Testis (tissue), 3 donors: ENCODE results near the gene PTPN2. TPM values are rescaled to one million over a fixed set of nuclear protein-coding genes. Genes with fewer than 3 reads are reported as not detected.

Experiments used
- DNase-seq: peaks from one replicate; pipeline ENCODE4 v3.0.0-alpha.2; 2019
- H3K27ac ChIP-seq, 2 donors: fragments of 200-600 bp; sonication (generic); one replicate each; pipeline ENCODE4 v1.5.1; 2019
- H3K27me3 ChIP-seq: fragments of 200-600 bp; sonication (generic); one replicate; pipeline ENCODE4 v1.5.1; 2019
- H3K36me3 ChIP-seq: fragments of 200-600 bp; sonication (generic); one replicate; pipeline ENCODE4 v1.5.1; 2017; ENCODE audit warnings: low read depth; ENCODE audit errors: missing control alignments
- H3K4me1 ChIP-seq: fragments of 200-600 bp; sonication (generic); one replicate; pipeline ENCODE4 v1.5.1; 2019
- H3K4me3 ChIP-seq, 2 donors: fragments of 200-600 bp; sonication (generic); one replicate each; pipeline ENCODE4 v1.5.1; 2017 to 2019
- H3K9me3 ChIP-seq: fragments of 200-600 bp; sonication (generic); one replicate; pipeline ENCODE4 v1.5.1; 2017
- POLR2A ChIP-seq: fragments of 450-650 bp; IDR thresholded peaks from one replicate; pipeline ENCODE4 v1.6.1; 2017; ENCODE audit warnings: antibody characterized with exemption, mild to moderate bottlenecking, moderate library complexity
- WGBS, 2 donors: methylation state at CpG; one replicate each; pipeline ENCODE4 v1.1.5; 2018; 5-methylcytosine and 5-hydroxymethylcytosine counted together
- intact Hi-C: fragments of 100-400 bp; cut with DNase I; formaldehyde crosslinking; loops from one replicate; pipeline ENCODE4 v1.15.1; 2023; ENCODE audit warnings: low total_unique reads
- polyA plus RNA-seq: library from polyadenylated mRNA; stranded (reverse); fragments of 350-450 nt; fragmentation: Illumina TruSeq; extraction: RNeasy Lipid Tissue Mini Kit (QIAGEN cat#74804); gene quantifications from one replicate; pipeline ENCODE4 v1.2.3, GENCODE V29; 2014; ENCODE audit warnings: low read depth, low replicate concordance; ENCODE audit not compliant: insufficient read depth
- total RNA-seq, 2 donors: library from RNA; depleted of rRNA; stranded (reverse); fragments of >200 nt; gene quantifications; one replicate each; pipeline ENCODE4 v1.2.3, GENCODE V29; 2016
- TF ChIP-seq, protein P1 (sequence below), 3 experiments: fragments of 450-650 bp in 2 of 3; fragments of 200-600 bp in 1 of 3; sonication (generic) in 1 of 3; IDR thresholded peaks; one replicate each; pipeline ENCODE4 v1.5.1; 2016 to 2019; ENCODE audit warnings: antibody characterized with exemption in 3 of 3, mild to moderate bottlenecking in 2 of 3, moderate library complexity in 1 of 3

The PTPN2 gene
- total and polyA plus RNA-seq, 3 donors from 2014 or later: 24.5 to 41.5 (median 37.4) TPM

DNA sequence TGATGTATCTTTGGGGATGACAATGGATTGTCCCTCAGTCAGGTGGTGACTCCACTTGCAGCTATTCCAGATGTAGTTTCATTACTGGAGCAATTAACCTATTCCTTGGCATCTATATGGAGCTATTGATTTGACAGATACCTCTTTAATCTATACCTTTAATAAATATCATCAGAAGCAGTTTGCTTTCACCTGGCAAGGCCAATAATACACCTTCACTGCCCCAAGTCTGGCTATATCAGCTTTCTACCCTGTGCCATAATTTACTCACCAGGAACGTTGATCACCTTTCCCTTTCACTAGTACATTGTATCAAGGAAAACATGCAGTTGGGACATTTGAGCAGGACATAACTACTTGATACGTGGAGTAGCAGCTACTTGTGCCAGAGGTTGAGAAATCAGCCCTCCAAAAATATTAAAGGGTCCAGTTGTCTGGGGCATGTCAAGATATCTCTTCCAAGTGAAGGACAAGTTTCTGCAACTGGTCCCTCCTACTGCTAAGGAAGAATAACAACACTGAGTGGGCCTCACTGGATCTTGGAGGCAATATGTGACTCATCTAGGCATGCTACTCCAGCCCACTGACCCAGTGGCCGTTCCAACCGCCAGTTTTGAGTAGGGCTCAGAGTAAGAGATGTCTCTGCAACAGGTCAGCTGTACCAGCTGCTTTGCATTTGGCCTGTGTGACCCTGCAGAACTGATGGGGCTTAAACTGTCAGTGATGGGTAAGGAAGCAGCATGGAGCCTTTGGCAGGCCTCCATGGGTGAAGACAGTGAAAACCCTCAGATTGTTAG lies 114.2 kb downstream of the PTPN2 start:
- WGBS, 2 donors: 84 to 85% methylated on average over 4 of the region's 4 CpGs
- Histone ChIP-seq H3K27ac (no peak overlapping the region), H3K36me3 (no peaks in the 10 kb centered on the region), H3K4me1 (no peaks in the 10 kb centered on the region), H3K9me3 (no peaks in the 10 kb centered on the region), H3K4me3 (no peak overlapping the region), H3K27me3 (no peaks in the 10 kb centered on the region)
- no peak for DNase-seq
- intact Hi-C loops: no loop called here
- TF ChIP-seq POLR2A: no peak
- TF ChIP-seq, protein P1, sequence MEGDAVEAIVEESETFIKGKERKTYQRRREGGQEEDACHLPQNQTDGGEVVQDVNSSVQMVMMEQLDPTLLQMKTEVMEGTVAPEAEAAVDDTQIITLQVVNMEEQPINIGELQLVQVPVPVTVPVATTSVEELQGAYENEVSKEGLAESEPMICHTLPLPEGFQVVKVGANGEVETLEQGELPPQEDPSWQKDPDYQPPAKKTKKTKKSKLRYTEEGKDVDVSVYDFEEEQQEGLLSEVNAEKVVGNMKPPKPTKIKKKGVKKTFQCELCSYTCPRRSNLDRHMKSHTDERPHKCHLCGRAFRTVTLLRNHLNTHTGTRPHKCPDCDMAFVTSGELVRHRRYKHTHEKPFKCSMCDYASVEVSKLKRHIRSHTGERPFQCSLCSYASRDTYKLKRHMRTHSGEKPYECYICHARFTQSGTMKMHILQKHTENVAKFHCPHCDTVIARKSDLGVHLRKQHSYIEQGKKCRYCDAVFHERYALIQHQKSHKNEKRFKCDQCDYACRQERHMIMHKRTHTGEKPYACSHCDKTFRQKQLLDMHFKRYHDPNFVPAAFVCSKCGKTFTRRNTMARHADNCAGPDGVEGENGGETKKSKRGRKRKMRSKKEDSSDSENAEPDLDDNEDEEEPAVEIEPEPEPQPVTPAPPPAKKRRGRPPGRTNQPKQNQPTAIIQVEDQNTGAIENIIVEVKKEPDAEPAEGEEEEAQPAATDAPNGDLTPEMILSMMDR (IDR thresholded peaks at IDR 0.05): no peak

DNA sequence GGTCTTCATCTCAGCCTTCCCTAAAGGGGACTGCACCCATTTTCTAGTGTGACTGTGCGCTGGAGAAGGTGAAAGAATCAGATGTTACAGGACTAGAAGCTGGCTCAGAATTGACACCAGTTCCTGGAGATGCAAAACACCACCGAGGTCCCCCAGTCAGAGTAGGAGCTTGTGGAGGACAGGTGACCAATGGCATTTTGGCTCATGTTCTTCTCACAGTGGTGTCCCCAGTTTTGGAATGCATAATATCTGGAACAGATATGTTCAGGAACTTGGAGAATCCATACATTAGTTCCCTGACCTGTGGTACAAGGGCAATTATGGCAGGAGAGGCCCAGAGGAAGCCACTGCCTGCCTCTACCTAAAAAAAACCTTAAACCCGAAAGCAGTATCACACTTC lies 114.9 kb downstream of the PTPN2 start:
- Histone ChIP-seq H3K9me3 (no peaks in the 10 kb centered on the region), H3K27me3 (no peaks in the 10 kb centered on the region), H3K27ac (no peak overlapping the region), H3K4me3 (no peak overlapping the region), H3K4me1 (no peaks in the 10 kb centered on the region), H3K36me3 (no peaks in the 10 kb centered on the region)
- TF ChIP-seq POLR2A: no peak
- TF ChIP-seq, protein P1 (IDR thresholded peaks at IDR 0.05): no peak
- DNase-seq: no peak
- 88 to 97% methylated on average over 3 of the region's 3 CpGs for WGBS, 2 donors
- intact Hi-C loops: no loop called here

GRCh38 chr18:12768625-12769024 lies 115.4 kb downstream of the PTPN2 start:
- 75 to 90% methylated on average over 2 to 3 of the region's 3 CpGs for WGBS, 2 donors
- Histone ChIP-seq H3K4me3 (no peak overlapping the region), H3K36me3 (no peaks in the 10 kb centered on the region), H3K27me3 (no peaks in the 10 kb centered on the region), H3K4me1 (no peaks in the 10 kb centered on the region), H3K27ac (no peak overlapping the region), H3K9me3 (no peaks in the 10 kb centered on the region)
- TF ChIP-seq, protein P1 (IDR thresholded peaks at IDR 0.05): no peak
- no peak for TF ChIP-seq POLR2A
- no peak for DNase-seq
- intact Hi-C loops: no loop called here

- Histone ChIP-seq H3K4me1 (no peaks in the 10 kb centered on the region), H3K27me3 (no peaks in the 10 kb centered on the region), H3K27ac (no peak overlapping the region), H3K9me3 (no peaks in the 10 kb centered on the region), H3K4me3 (no peak overlapping the region), H3K36me3 (no peaks in the 10 kb centered on the region)
- DNase-seq: no peak
- intact Hi-C loops: no loop called here
- TF ChIP-seq, protein P1 (IDR thresholded peaks at IDR 0.05): no peak
- TF ChIP-seq POLR2A: no peak
- WGBS, 2 donors: 93 to 95% methylated on average over 9 of the region's 9 CpGs
These were observed 116.4 kb downstream of the PTPN2 start for GRCh38 chr18:12767580-12768155.
